Caco-2 (cell line): ENCODE results near the gene GSX1. TPM values are rescaled to one million over a fixed set of nuclear protein-coding genes. Genes with fewer than 3 reads are reported as not detected.
"Not testable (repeated sequence)": the region's sequence is repeated elsewhere in the genome, so short reads cannot be mapped to it uniquely, and the experiment has no call there.

Experiments
- BruUV-seq: library from RNA; stranded (reverse); fragments of 400-500 nt; replicated peaks from 2 replicates; lab custom pipeline; 2021; lab: Mats Ljungman, UMichigan
- CTCF ChIA-PET: fragments of 300-600 bp; sonication (Branson Sonifier 250); formaldehyde crosslinking; loops from one replicate; lab custom pipeline; 2022; ENCODE audit warnings: antibody characterized with exemption; lab: Charles Lee
- POLR2A ChIA-PET: fragments of 300-600 bp; sonication (Branson Sonifier 250); formaldehyde crosslinking; loops from one replicate; lab custom pipeline; 2022; ENCODE audit warnings: antibody characterized with exemption; lab: Charles Lee
- DNase-seq, 2 experiments: peaks; one replicate each; pipeline versions ENCODE4 v3.0.0 to v3.0.0-alpha.2; 2020 to 2022
- H3K27me3 ChIP-seq: replicated peaks from 2 replicates; pipeline ENCODE4 v1.6.0; 2011; ENCODE audit warnings: low read length; ENCODE audit not compliant: control insufficient read depth, insufficient read depth
- H3K36me3 ChIP-seq: 2 replicates; pipeline ENCODE4 v1.5.1; 2011; ENCODE audit warnings: low read length; ENCODE audit not compliant: control insufficient read depth, insufficient read depth
- H3K4me1 ChIP-seq: fragments of 250-450 bp; sonication (Bioruptor Pico); 2 replicates; pipeline ENCODE4 v1.5.1; 2020; ENCODE audit warnings: mild to moderate bottlenecking
- H3K4me3 ChIP-seq: 2 replicates; pipeline ENCODE4 v1.5.1; 2011; ENCODE audit warnings: low read depth, mild to moderate bottlenecking, control low read depth, low read length
- H3K9me3 ChIP-seq: fragments of 250-450 bp; sonication (Bioruptor Pico); 2 replicates; pipeline ENCODE4 v1.5.1; 2020; ENCODE audit warnings: mild to moderate bottlenecking, moderate library complexity
- H3K27ac Mint-ChIP-seq: one replicate; pipeline ENCODE4 v1.8.0; 2022; ENCODE audit warnings: mixed read lengths; ENCODE audit not compliant: unreplicated experiment
- H3K27me3 Mint-ChIP-seq: one replicate; pipeline ENCODE4 v1.8.0; 2022; ENCODE audit warnings: mixed read lengths; ENCODE audit not compliant: insufficient read depth, unreplicated experiment
- H3K36me3 Mint-ChIP-seq: one replicate; pipeline ENCODE4 v1.8.0; 2022; ENCODE audit warnings: mild to moderate bottlenecking, mixed read lengths; ENCODE audit not compliant: insufficient read depth, unreplicated experiment
- H3K4me1 Mint-ChIP-seq: one replicate; pipeline ENCODE4 v1.8.0; 2022; ENCODE audit warnings: low read depth, mixed read lengths; ENCODE audit not compliant: unreplicated experiment
- H3K4me3 Mint-ChIP-seq: one replicate; pipeline ENCODE4 v1.8.0; 2022; ENCODE audit warnings: mild to moderate bottlenecking, moderate library complexity, mixed read lengths; ENCODE audit not compliant: unreplicated experiment
- H3K9me3 Mint-ChIP-seq: one replicate; pipeline ENCODE4 v1.8.0; 2022; ENCODE audit warnings: mixed read lengths; ENCODE audit not compliant: unreplicated experiment
- intact Hi-C: fragments of 100-400 bp; cut with micrococcal nuclease; formaldehyde crosslinking; loops from one replicate; pipeline ENCODE4 v1.10.0; 2022; ENCODE audit not compliant: unreplicated experiment
- total RNA-seq: library from RNA; stranded (reverse); gene quantifications from 2 replicates; pipeline ENCODE4 v1.2.3, GENCODE V29; 2022
- TF ChIP-seq, protein P1 (sequence below), 2 experiments: fragments of 200-600 bp in 1 of 2; IDR thresholded peaks; 1 replicate in 1 of 2; 2 replicates in 1 of 2; pipeline versions ENCODE4 v1.5.1 to v1.8.0; 2011 to 2022; ENCODE audit warnings: antibody characterized with exemption in 1 of 2, control low read depth in 1 of 2, inconsistent platforms in 1 of 2, low read depth in 1 of 2, low read length in 1 of 2, mild to moderate bottlenecking in 1 of 2, moderate library complexity in 1 of 2; ENCODE audit not compliant: insufficient read depth in 1 of 2, severe bottlenecking in 1 of 2, unreplicated experiment in 1 of 2

Gene GSX1
- total RNA-seq, 1 experiment from 2014 or later, result not detected

DNA sequence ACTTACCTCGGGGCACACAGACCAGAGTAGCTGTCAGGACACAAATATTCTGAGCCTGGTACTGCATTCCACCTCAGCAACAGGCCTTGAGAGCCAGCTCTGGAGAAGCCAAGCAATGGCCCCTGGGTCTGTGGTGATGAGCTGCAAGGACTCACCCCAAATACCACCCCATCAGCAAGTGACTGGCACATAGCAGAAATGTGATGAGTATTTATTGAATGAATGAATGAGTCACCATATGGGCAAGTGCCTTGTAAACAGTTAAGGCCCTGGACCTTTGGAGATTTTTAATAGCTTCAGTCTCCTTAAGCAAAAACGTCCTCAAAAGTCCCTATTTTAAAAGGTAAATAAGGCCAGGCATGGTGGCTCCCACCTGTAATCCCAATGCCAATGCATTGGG lies 18.2 kb downstream of the GSX1 start:
- Mint-ChIP-seq H3K36me3 (no peaks in the 10 kb centered on the region), H3K9me3 (no peaks in the 10 kb centered on the region), H3K4me1 (no peaks in the 10 kb centered on the region), H3K4me3 (no peak overlapping the region), H3K27ac (no peak overlapping the region), H3K27me3 (peaks cover 30% of the 10 kb centered on the region)
- ChIA-PET POLR2A (no interaction called here), CTCF (interaction anchor here (0.7 to 1.3 kb wide), 2 partner anchors 11 to 16 kb away, joined by 3 to 4 read pairs; no protein-coding TSS in a partner anchor)
- no TSS peak for BruUV-seq
- Histone ChIP-seq H3K9me3 (no peaks in the 10 kb centered on the region), H3K4me1 (peaks cover 9% of the 10 kb centered on the region; the same call in 1 of the 2 replicates), H3K36me3 (no peaks in the 10 kb centered on the region), H3K27me3 (no peaks in the 10 kb centered on the region; the same call in none of the 2 replicates), H3K4me3 (no peak overlapping the region)
- intact Hi-C loops, result no loop called here
- TF ChIP-seq, protein P1, sequence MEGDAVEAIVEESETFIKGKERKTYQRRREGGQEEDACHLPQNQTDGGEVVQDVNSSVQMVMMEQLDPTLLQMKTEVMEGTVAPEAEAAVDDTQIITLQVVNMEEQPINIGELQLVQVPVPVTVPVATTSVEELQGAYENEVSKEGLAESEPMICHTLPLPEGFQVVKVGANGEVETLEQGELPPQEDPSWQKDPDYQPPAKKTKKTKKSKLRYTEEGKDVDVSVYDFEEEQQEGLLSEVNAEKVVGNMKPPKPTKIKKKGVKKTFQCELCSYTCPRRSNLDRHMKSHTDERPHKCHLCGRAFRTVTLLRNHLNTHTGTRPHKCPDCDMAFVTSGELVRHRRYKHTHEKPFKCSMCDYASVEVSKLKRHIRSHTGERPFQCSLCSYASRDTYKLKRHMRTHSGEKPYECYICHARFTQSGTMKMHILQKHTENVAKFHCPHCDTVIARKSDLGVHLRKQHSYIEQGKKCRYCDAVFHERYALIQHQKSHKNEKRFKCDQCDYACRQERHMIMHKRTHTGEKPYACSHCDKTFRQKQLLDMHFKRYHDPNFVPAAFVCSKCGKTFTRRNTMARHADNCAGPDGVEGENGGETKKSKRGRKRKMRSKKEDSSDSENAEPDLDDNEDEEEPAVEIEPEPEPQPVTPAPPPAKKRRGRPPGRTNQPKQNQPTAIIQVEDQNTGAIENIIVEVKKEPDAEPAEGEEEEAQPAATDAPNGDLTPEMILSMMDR (IDR thresholded peaks at IDR 0.05; ENCODE audit: insufficient read depth in 1 of 2, low read depth in 1 of 2, low read length in 1 of 2, severe bottlenecking in 1 of 2, unreplicated experiment in 1 of 2), result no peak
- DNase-seq, result no peak

DNA sequence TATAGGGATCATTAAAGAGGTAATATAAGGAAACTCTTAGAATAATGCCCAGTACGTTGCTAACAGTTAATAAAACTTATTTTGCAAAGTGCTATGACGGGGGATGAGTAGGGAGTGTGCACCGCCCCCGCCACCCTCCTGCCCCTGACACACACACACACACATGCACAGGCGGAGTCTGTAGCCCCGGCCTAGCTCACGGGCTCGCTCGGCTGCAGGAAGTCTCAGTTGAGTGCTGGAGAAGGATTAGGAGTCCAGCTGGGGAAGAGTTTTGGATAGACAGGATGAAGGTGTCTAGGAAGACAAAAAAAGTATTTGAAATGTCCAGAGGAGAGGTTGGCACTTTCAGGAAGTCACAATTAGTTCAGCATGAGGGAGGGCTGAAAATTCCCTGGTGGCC lies 21.5 kb downstream of the GSX1 start:
- ChIA-PET POLR2A (no interaction called here), CTCF (no interaction called here)
- TF ChIP-seq, protein P1 (IDR thresholded peaks at IDR 0.05; ENCODE audit: insufficient read depth in 1 of 2, low read depth in 1 of 2, low read length in 1 of 2, severe bottlenecking in 1 of 2, unreplicated experiment in 1 of 2), result no peak
- Mint-ChIP-seq H3K27ac (no peak overlapping the region), H3K4me1 (no peaks in the 10 kb centered on the region), H3K36me3 (no peaks in the 10 kb centered on the region), H3K27me3 (peaks cover 20% of the 10 kb centered on the region), H3K9me3 (no peaks in the 10 kb centered on the region), H3K4me3 (no peak overlapping the region)
- Histone ChIP-seq H3K4me1 (peaks cover 9% of the 10 kb centered on the region; the same call in 1 of the 2 replicates), H3K9me3 (no peaks in the 10 kb centered on the region), H3K36me3 (no peaks in the 10 kb centered on the region), H3K27me3 (no peaks in the 10 kb centered on the region), H3K4me3 (no peak overlapping the region)
- intact Hi-C loops, result no loop called here
- no TSS peak for BruUV-seq
- no peak for DNase-seq

DNA sequence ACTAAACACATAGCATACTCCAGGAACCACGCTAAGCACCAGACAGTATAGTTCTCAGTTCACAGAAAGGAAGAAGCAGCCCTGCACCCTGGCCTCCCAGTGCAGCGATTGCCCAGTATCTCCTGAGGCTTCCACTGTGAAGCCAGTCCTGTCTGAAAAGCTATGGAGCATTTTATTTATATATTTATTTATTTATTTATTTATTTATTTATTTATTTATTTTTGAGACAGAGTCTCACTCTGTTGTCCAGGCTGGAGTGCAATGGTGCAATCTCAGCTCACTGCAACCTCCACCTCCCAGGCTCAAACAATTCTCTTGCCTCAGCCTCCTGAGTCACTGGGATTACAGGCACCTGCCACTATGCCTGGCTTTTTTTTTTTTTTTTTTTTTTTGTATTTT lies 25.5 kb downstream of the GSX1 start:
- CTCF ChIA-PET, result interaction anchor here (0.9 kb wide), 1 partner anchor 8 kb away, joined by 5 read pairs; no protein-coding TSS in a partner anchor
- H3K27me3 ChIP-seq, H3K9me3 ChIP-seq, BruUV-seq, H3K4me1 Mint-ChIP-seq, H3K9me3 Mint-ChIP-seq, H3K27ac Mint-ChIP-seq, H3K36me3 Mint-ChIP-seq, H3K4me1 ChIP-seq, intact Hi-C loops, POLR2A ChIA-PET, H3K4me3 ChIP-seq, H3K4me3 Mint-ChIP-seq, DNase-seq, H3K36me3 ChIP-seq: not testable (repeated sequence)
- peaks cover 30% of the 10 kb centered on the region for H3K27me3 Mint-ChIP-seq
